ENCODE results near the gene SLC38A2.

SLC38A2 gene

DNA sequence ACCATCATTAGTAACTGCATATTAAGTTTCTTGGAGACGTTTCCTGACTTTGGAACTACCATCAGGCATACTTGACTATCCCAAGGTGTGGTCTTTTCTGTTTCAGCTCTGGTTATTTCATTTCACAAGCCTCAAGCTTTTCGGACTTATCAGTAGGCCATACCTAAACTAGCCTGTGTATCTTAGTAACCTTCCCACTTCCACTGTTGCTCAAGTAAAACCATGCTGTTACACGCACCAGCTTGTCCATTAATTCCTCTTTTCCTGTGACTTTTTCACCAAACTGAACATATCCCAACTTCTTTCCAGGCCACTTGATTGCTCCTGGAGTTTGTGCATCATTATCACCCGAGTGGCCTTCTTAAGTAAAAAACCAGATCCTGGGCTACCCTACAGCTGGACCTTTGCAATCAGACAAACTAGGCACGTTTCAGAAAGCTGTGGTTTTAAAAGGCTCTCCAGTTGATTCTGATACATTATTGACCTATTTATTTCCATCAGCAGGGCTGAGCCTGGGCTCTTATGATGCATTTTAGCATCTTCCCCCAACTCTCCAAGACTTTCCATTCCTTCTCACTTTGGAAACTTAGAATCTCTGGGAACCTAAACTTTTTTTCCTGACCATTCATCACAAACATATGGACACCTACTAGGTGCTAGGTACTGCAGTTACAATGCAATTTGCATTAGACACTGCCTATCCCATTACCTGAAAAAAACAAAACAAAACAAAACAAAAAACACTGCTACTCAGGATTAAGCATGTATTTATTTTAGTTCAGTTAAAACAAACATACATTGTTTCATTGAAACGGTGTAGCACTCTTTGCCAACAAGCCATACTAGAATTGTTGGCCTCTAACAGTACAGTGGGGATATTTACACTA lies 14.9 kb downstream of the SLC38A2 start:
- Histone ChIP-seq H3K9me2 (replicated peaks; ENCODE audit: low read depth, low read length) (no peaks in the 10 kb centered on the region), H3K9me3 (ENCODE audit: insufficient read depth, low read depth, low read length) (no peaks in the 10 kb centered on the region), H3K79me2 (ENCODE audit: insufficient read depth, low read length) (peaks cover 18% of the 10 kb centered on the region), H3K27me3 (ENCODE audit: insufficient read depth, low read length, poor library complexity, severe bottlenecking) (no peaks in the 10 kb centered on the region), H2AFZ (ENCODE audit: low read length) (no peak overlapping the region), H4K20me1 (ENCODE audit: insufficient read depth, low read length, poor library complexity, severe bottlenecking) (peaks cover 44% of the 10 kb centered on the region), H3F3A (ENCODE audit: low read depth) (peaks cover 19% of the 10 kb centered on the region; the same call in 1 of the 2 replicates), H3K4me2 (ENCODE audit: low read depth, low read length, poor library complexity, severe bottlenecking) (no peak overlapping the region), H3K4me3 (ENCODE audit: low read length, poor library complexity, severe bottlenecking) (no peak overlapping the region), H3K9ac (ENCODE audit: low read depth, low read length, poor library complexity, severe bottlenecking) (no peak overlapping the region), H3K36me3 (ENCODE audit: insufficient read depth, low read length) (peaks cover 44% of the 10 kb centered on the region), H3K4me1 (ENCODE audit: insufficient read depth, low read length, poor library complexity, severe bottlenecking) (peaks cover 12% of the 10 kb centered on the region)
- no peak for TF ChIP-seq CTCF (conservative IDR thresholded peaks at IDR 0.05; ENCODE audit: low read length)
- no peak for TF ChIP-seq EZH2phosphoT487 (IDR thresholded peaks at IDR 0.05; ENCODE audit: borderline replicate concordance)

- no peak for TF ChIP-seq CTCF (conservative IDR thresholded peaks at IDR 0.05; ENCODE audit: low read length)
- no peak for TF ChIP-seq EZH2phosphoT487 (IDR thresholded peaks at IDR 0.05; ENCODE audit: borderline replicate concordance)
- H4K20me1 ChIP-seq (ENCODE audit: insufficient read depth, low read length, poor library complexity, severe bottlenecking) = peaks cover 36% of the 10 kb centered on the region
- H3K4me2 ChIP-seq (ENCODE audit: low read depth, low read length, poor library complexity, severe bottlenecking) = no peak overlapping the region
- peaks cover 10% of the 10 kb centered on the region; the same call in 1 of the 2 replicates for H3K79me2 ChIP-seq (ENCODE audit: insufficient read depth, low read length)
- peaks cover 35% of the 10 kb centered on the region for H3K36me3 ChIP-seq (ENCODE audit: insufficient read depth, low read length)
- peaks cover 19% of the 10 kb centered on the region; the same call in 1 of the 2 replicates for H3F3A ChIP-seq (ENCODE audit: low read depth)
- no peak overlapping the region for H3K4me3 ChIP-seq (ENCODE audit: low read length, poor library complexity, severe bottlenecking)
- H2AFZ ChIP-seq (ENCODE audit: low read length) = no peak overlapping the region
- H3K4me1 ChIP-seq (ENCODE audit: insufficient read depth, low read length, poor library complexity, severe bottlenecking) = peaks cover 9% of the 10 kb centered on the region
- H3K9me3 ChIP-seq (ENCODE audit: insufficient read depth, low read depth, low read length) = no peaks in the 10 kb centered on the region
- no peaks in the 10 kb centered on the region for H3K9me2 ChIP-seq (replicated peaks; ENCODE audit: low read depth, low read length)
- H3K27me3 ChIP-seq (ENCODE audit: insufficient read depth, low read length, poor library complexity, severe bottlenecking) = no peaks in the 10 kb centered on the region
- no peak overlapping the region for H3K9ac ChIP-seq (ENCODE audit: low read depth, low read length, poor library complexity, severe bottlenecking)
Measured at GRCh38 chr12:46356655-46357437, 15.7 kb downstream of the SLC38A2 start.

- Histone ChIP-seq H3K9me3 (ENCODE audit: insufficient read depth, low read depth, low read length) (no peaks in the 10 kb centered on the region), H3K79me2 (ENCODE audit: insufficient read depth, low read length) (no peaks in the 10 kb centered on the region), H3F3A (ENCODE audit: low read depth) (peaks cover 19% of the 10 kb centered on the region; the same call in 1 of the 2 replicates), H3K4me2 (ENCODE audit: low read depth, low read length, poor library complexity, severe bottlenecking) (no peak overlapping the region), H3K4me3 (ENCODE audit: low read length, poor library complexity, severe bottlenecking) (no peak overlapping the region), H3K9ac (ENCODE audit: low read depth, low read length, poor library complexity, severe bottlenecking) (no peak overlapping the region), H3K27me3 (ENCODE audit: insufficient read depth, low read length, poor library complexity, severe bottlenecking) (no peaks in the 10 kb centered on the region), H3K36me3 (ENCODE audit: insufficient read depth, low read length) (peaks cover 15% of the 10 kb centered on the region), H3K9me2 (replicated peaks; ENCODE audit: low read depth, low read length) (no peaks in the 10 kb centered on the region), H3K4me1 (ENCODE audit: insufficient read depth, low read length, poor library complexity, severe bottlenecking) (peaks cover 7% of the 10 kb centered on the region), H2AFZ (ENCODE audit: low read length) (no peak overlapping the region), H4K20me1 (ENCODE audit: insufficient read depth, low read length, poor library complexity, severe bottlenecking) (peaks cover 15% of the 10 kb centered on the region)
- TF ChIP-seq EZH2phosphoT487 (IDR thresholded peaks at IDR 0.05; ENCODE audit: borderline replicate concordance) = no peak
- no peak for TF ChIP-seq CTCF (conservative IDR thresholded peaks at IDR 0.05; ENCODE audit: low read length)
Measured at GRCh38 chr12:46354802-46355199, 17.8 kb downstream of the SLC38A2 start.
